IMR-90 (cell line): ENCODE results near the gene CERS6. TPM values are rescaled to one million over a fixed set of nuclear protein-coding genes. Genes with fewer than 3 reads are reported as not detected.

ENCODE experiments used
- ATAC-seq: fragments of 200-7000 bp; cut with Tn5 transposase; 2 replicates; pipeline ENCODE4 v1.9.1; 2020; ENCODE audit warnings: low read depth, mild to moderate bottlenecking, moderate library complexity
- BruUV-seq: library from RNA; stranded (reverse); fragments of 400-500 nt; replicated peaks from 2 replicates; lab custom pipeline; 2021; lab: Mats Ljungman, UMichigan
- CTCF ChIA-PET: fragments of 300-600 bp; formaldehyde crosslinking; extraction: SDS; loops from one replicate; lab custom pipeline; 2021; ENCODE audit warnings: antibody characterized with exemption; lab: Yijun Ruan, JAX
- POLR2A ChIA-PET: fragments of 300-600 bp; sonication (Branson Sonifier 250); formaldehyde crosslinking; loops from one replicate; lab custom pipeline; 2022; ENCODE audit warnings: antibody characterized with exemption; ENCODE audit not compliant: unreplicated experiment; lab: Charles Lee
- DNase-seq: peaks from one replicate; pipeline ENCODE4 v3.0.0; 2013
- H2AFZ ChIP-seq: replicated peaks from 2 replicates; pipeline ENCODE3; 2013; ENCODE audit warnings: low read length, mild to moderate bottlenecking; ENCODE audit not compliant: poor library complexity
- H2AK5ac ChIP-seq: 2 replicates; pipeline ENCODE4 v1.6.1; 2013; ENCODE audit warnings: low read depth, low read length, inconsistent platforms
- H2AK9ac ChIP-seq: replicated peaks from 2 replicates; pipeline ENCODE3; 2013; ENCODE audit warnings: mild to moderate bottlenecking, low read depth, low read length, moderate library complexity; ENCODE audit not compliant: poor library complexity
- H2BK120ac ChIP-seq: 2 replicates; pipeline ENCODE4 v1.6.1; 2013; ENCODE audit warnings: low read depth, low read length, inconsistent platforms
- H2BK15ac ChIP-seq: 3 replicates; pipeline ENCODE4 v1.6.1; 2013; ENCODE audit warnings: low read depth, low read length, inconsistent platforms
- H2BK20ac ChIP-seq: 2 replicates; pipeline ENCODE4 v1.6.1; 2013; ENCODE audit warnings: low read depth, mild to moderate bottlenecking, inconsistent platforms, low read length, moderate library complexity
- H2BK5ac ChIP-seq: 2 replicates; pipeline ENCODE4 v1.6.1; 2013; ENCODE audit warnings: mild to moderate bottlenecking, low read depth, low read length, inconsistent platforms; ENCODE audit not compliant: poor library complexity, severe bottlenecking
- H3K14ac ChIP-seq: replicated peaks from 2 replicates; pipeline ENCODE4 v1.6.1; 2013; ENCODE audit warnings: low read depth, low read length, inconsistent platforms
- H3K18ac ChIP-seq: 2 replicates; pipeline ENCODE4 v1.6.1; 2013; ENCODE audit warnings: low read depth, low read length, control low read depth
- H3K23ac ChIP-seq: 2 replicates; pipeline ENCODE4 v1.6.1; 2013; ENCODE audit warnings: low read depth, low read length, inconsistent platforms
- H3K27ac ChIP-seq: 2 replicates; pipeline ENCODE4 v1.5.1; 2013; ENCODE audit warnings: mild to moderate bottlenecking, control low read depth, low read length; ENCODE audit not compliant: insufficient read depth
- H3K27me3 ChIP-seq: 2 replicates; pipeline ENCODE4 v1.6.1; 2013; ENCODE audit warnings: low read length; ENCODE audit not compliant: control insufficient read depth, insufficient read depth
- H3K36me3 ChIP-seq: 2 replicates; pipeline ENCODE4 v1.6.1; 2013; ENCODE audit warnings: low read length, mixed read lengths; ENCODE audit not compliant: control insufficient read depth, insufficient read depth
- H3K4ac ChIP-seq: 2 replicates; pipeline ENCODE4 v1.6.1; 2013; ENCODE audit warnings: low read depth, low read length, inconsistent platforms
- H3K4me1 ChIP-seq: 2 replicates; pipeline ENCODE4 v1.6.1; 2013; ENCODE audit warnings: low read length, mixed read lengths; ENCODE audit not compliant: control insufficient read depth, insufficient read depth
- H3K4me2 ChIP-seq: 2 replicates; pipeline ENCODE4 v1.6.1; 2013; ENCODE audit warnings: low read depth, mild to moderate bottlenecking, control low read depth, low read length, moderate library complexity
- H3K4me3 ChIP-seq: 2 replicates; pipeline ENCODE4 v1.5.1; 2013; ENCODE audit warnings: low read depth, mild to moderate bottlenecking, control low read depth, low read length, moderate library complexity; ENCODE audit not compliant: insufficient read depth
- H3K56ac ChIP-seq: 2 replicates; pipeline ENCODE4 v1.6.1; 2013; ENCODE audit warnings: low read length, inconsistent platforms; ENCODE audit not compliant: insufficient read depth; ENCODE audit errors: extremely low read depth
- H3K79me1 ChIP-seq, 2 experiments: 2 replicates each; pipeline ENCODE4 v1.6.1; 2013; ENCODE audit warnings: low read length in 2 of 2, inconsistent platforms in 1 of 2, low read depth in 1 of 2
- H3K9ac ChIP-seq: 2 replicates; pipeline ENCODE4 v1.6.1; 2013; ENCODE audit warnings: low read depth, low read length, control low read depth
- H3K9me1 ChIP-seq: 2 replicates; pipeline ENCODE4 v1.6.1; 2013; ENCODE audit warnings: low read length, inconsistent platforms; ENCODE audit not compliant: insufficient read depth
- H3K9me3 ChIP-seq: 2 replicates; pipeline ENCODE4 v1.6.1; 2013; ENCODE audit warnings: low read length; ENCODE audit not compliant: control insufficient read depth, insufficient read depth
- H4K20me1 ChIP-seq: 2 replicates; pipeline ENCODE4 v1.6.1; 2013; ENCODE audit warnings: low read length, inconsistent platforms; ENCODE audit not compliant: insufficient read depth
- H4K5ac ChIP-seq: 2 replicates; pipeline ENCODE4 v1.6.1; 2013; ENCODE audit warnings: mild to moderate bottlenecking, low read depth, low read length, control low read depth
- H4K8ac ChIP-seq, 2 experiments: 2 replicates each; pipeline ENCODE4 v1.6.1; 2013; ENCODE audit warnings: low read depth in 2 of 2, low read length in 2 of 2, control low read depth in 1 of 2, inconsistent platforms in 1 of 2
- H4K91ac ChIP-seq: 2 replicates; pipeline ENCODE4 v1.6.1; 2013; ENCODE audit warnings: low read depth, low read length, inconsistent platforms; ENCODE audit not compliant: insufficient read depth
- CTCF ChIP-seq: conservative IDR thresholded peaks from 2 replicates; pipeline ENCODE4 v1.5.1; 2012; ENCODE audit warnings: mild to moderate bottlenecking, low read depth, low read length, improper control_type of control experiment
- MAFK ChIP-seq: IDR thresholded peaks from 2 replicates; pipeline ENCODE4 v1.6.1; 2012; ENCODE audit warnings: low read depth, low read length, improper control_type of control experiment
- RAD21 ChIP-seq: IDR thresholded peaks from 2 replicates; pipeline ENCODE4 v1.6.1; 2012; ENCODE audit warnings: low read length, improper control_type of control experiment
- RFX5 ChIP-seq: IDR thresholded peaks from 2 replicates; pipeline ENCODE4 v1.8.0; 2012; ENCODE audit warnings: low read depth, mild to moderate bottlenecking, low read length, moderate library complexity
- USF2 ChIP-seq: fragments of 150-350 bp; IDR thresholded peaks from 2 replicates; pipeline ENCODE4 v1.6.1; 2017; ENCODE audit warnings: mild to moderate bottlenecking, antibody characterized with exemption, low read length, low read depth
- WGBS, 2 experiments: methylation state at CpG; one replicate each; pipeline versions ENCODE4 v1.1.5 to v1.1.7; 2013; ENCODE audit warnings: missing lambda C conversion rate in 2 of 2; ENCODE audit not compliant: insufficient read length in 1 of 2; ENCODE audit errors: extremely low coverage in 2 of 2; 5-methylcytosine and 5-hydroxymethylcytosine counted together
- dilution Hi-C: fragments of 300-500 bp; cut with HindIII; formaldehyde crosslinking; loops from one replicate; pipeline ENCODE4 v1.14.3; 2018; ENCODE audit warnings: low sequenced_read_pairs; ENCODE audit not compliant: unreplicated experiment
- in situ Hi-C: fragments of 300-500 bp; cut with MboI; formaldehyde crosslinking; loops from 3 replicates; pipeline ENCODE4 v1.14.3; 2019; ENCODE audit warnings: low sequenced_read_pairs, inconsistent platforms, mixed read lengths
- intact Hi-C: fragments of 100-400 bp; cut with micrococcal nuclease; formaldehyde crosslinking; loops from 2 replicates; pipeline ENCODE4 v1.10.0; 2022
- polyA plus RNA-seq, 3 experiments: library from polyadenylated mRNA; depleted of rRNA; stranded (reverse); fragments of >200 nt; gene quantifications; 2 replicates each; pipeline ENCODE4 v1.2.3, GENCODE V29; 2012; ENCODE audit warnings: low replicate concordance in 1 of 3
- total RNA-seq: library from RNA; depleted of rRNA; stranded (reverse); fragments of >200 nt; gene quantifications from 2 replicates; pipeline ENCODE4 v1.2.3, GENCODE V29; 2012

Gene CERS6
- total and polyA plus RNA-seq, 2 of the 4 experiments (the other 2 are of a cell fraction), result 2.1 to 5.7 TPM

DNA sequence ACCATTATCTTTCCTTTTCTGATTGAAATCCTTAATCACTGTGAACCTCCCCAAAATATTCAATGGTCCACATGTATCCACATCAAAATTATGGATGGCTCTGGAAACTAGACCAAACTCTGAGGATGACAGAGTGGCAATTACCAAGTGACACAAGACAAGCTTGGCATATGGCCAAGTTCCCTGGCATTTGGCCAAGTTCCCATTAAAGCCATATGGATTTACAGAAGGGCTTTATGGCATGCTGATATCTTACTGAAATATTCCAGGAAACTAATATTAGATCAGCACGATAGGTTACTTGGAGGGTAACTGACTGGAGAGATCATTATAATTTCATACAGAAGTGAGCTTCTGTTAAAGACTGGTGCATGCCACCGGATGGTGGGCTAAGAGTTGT, 21.9 kb upstream of the CERS6 start:
- intact Hi-C loops (no loop called here), in situ Hi-C loops (no loop called here), dilution Hi-C loops (no loop called here)
- no peak overlapping the region for H3K4me2 ChIP-seq
- no peaks in the 10 kb centered on the region for H3K9me3 ChIP-seq
- H4K91ac ChIP-seq, result no peak overlapping the region
- no peak overlapping the region for H3K18ac ChIP-seq
- peaks cover 2% of the 10 kb centered on the region for H3K27me3 ChIP-seq
- no peak overlapping the region for H3K23ac ChIP-seq
- H2AK9ac ChIP-seq, result no peak overlapping the region
- no peaks in the 10 kb centered on the region for H4K20me1 ChIP-seq
- no peak overlapping the region for H2AFZ ChIP-seq
- no peaks in the 10 kb centered on the region for H3K79me1 ChIP-seq
- BruUV-seq, result no TSS peak
- H3K36me3 ChIP-seq, result no peaks in the 10 kb centered on the region
- no peak overlapping the region for H2BK20ac ChIP-seq
- DNase-seq (no peak), ATAC-seq (no peak)
- H3K27ac ChIP-seq, result no peak overlapping the region
- no peaks in the 10 kb centered on the region for H3K4me1 ChIP-seq
- no peak overlapping the region for H4K8ac ChIP-seq
- no peak overlapping the region for H3K14ac ChIP-seq
- ChIA-PET CTCF (no interaction called here), POLR2A (no interaction called here)
- H2BK15ac ChIP-seq, result no peak overlapping the region
- H2BK120ac ChIP-seq, result no peak overlapping the region
- WGBS, 2 experiments, result no CpG with 5 or more reads among the region's 2 CpGs
- H3K9ac ChIP-seq, result no peak overlapping the region
- H3K9me1 ChIP-seq, result no peaks in the 10 kb centered on the region
- H2AK5ac ChIP-seq, result no peak overlapping the region
- no peak overlapping the region for H2BK5ac ChIP-seq
- H3K4me3 ChIP-seq, result no peak overlapping the region
- TF ChIP-seq CTCF (no peak), RFX5 (no peak), MAFK (no peak), USF2 (no peak), RAD21 (no peak)
- H4K5ac ChIP-seq, result no peak overlapping the region
- no peak overlapping the region for H3K56ac ChIP-seq
- no peak overlapping the region for H3K4ac ChIP-seq
